ENCODE measurements around the gene C10orf143. TPM values are rescaled to one million over a fixed set of nuclear protein-coding genes. Genes with fewer than 3 reads are reported as not detected.

The C10orf143 gene
- total RNA-seq (2022; extraction: Qiagen RNA extraction; ENCODE audit: low read depth): 0.26 to 1.2 TPM (median 0.48 TPM) in 5 replicates

GRCh38 chr10:130110246-130111112 is at the start of gene C10orf143:
C10orf143 (minus strand) TSS chr10:130110830; CDS start chr10:130110772, 58 bp downstream.

DNA sequence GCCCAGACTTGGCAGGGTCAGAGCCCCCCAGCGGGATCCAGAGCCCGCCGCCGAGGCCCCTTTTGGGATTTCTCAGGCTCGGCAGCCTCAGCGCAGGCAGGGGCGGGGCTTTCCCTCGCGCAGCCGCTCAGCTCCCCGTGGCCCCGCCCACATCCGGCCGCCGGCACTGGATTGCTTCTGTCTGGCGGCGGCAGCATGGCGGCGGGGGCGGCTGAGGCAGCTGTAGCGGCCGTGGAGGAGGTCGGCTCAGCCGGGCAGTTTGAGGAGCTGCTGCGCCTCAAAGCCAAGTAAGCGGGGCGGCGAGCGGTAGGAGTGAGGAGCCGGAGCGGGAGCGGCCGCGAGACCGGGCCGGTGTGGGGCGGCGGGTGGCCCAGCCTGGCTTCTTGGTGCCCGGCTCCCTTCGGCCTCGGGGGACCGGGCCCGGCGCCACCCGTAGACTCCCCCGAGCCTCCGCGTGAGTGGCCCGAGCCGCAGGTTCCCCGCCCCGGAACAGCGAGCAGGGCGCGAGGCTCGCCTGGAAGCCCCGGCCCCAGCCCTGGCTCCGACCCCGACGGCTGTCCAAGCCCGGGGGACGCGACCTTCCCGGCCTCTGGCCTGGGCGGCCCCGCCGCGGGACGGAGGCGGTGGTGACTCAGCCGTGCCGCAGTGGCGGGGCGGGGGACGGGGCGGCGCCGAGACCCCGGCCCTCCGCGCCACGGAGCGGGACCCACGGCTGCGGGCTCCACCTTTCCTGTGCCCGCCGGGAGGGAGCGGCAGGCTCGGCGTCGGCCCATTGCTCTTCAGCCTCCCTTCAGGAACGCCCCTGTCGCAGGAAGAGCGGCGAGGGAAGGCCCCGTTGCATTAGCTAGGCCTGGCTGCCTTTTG is 25.8 kb upstream of the C10orf143 start, which contains the start of gene GLRX3:
Gene GLRX3, plus strand, starts transcription at position 166 of the 864 bp plus-strand sequence. Its CDS starts 30 bp downstream, at position 196.

Other genes starting within 250 kb of the C10orf143 start
- gene EBF3, start 146.6 kb downstream of the C10orf143 start, total RNA-seq (2022; extraction: Qiagen RNA extraction; ENCODE audit: low read depth): 0.08 to 0.21 TPM (median 0.15 TPM) in 5 replicates
- 207 to 224 TPM (median 216 TPM) in 5 replicates for gene GLRX3, start 25.6 kb upstream of the C10orf143 start, total RNA-seq (2022; extraction: Qiagen RNA extraction; ENCODE audit: low read depth)